Uterus (tissue), 2 donors: ENCODE data around the gene CLEC4E.

Experiments
- POLR2A ChIP-seq, 2 donors: fragments of 450-650 bp; IDR thresholded peaks; one replicate each; pipeline ENCODE4 v1.6.1; 2016; ENCODE audit warnings: antibody characterized with exemption in 2 of 2, mild to moderate bottlenecking in 1 of 2, moderate library complexity in 1 of 2
- TF ChIP-seq, protein P1 (sequence below), 4 experiments: fragments of 200-600 bp in 2 of 4; fragments of 450-650 bp in 2 of 4; sonication (generic) in 2 of 4; IDR thresholded peaks; one replicate each; pipeline ENCODE4 v1.5.1; 2016 to 2019; ENCODE audit warnings: antibody characterized with exemption in 4 of 4, mild to moderate bottlenecking in 2 of 4, moderate library complexity in 1 of 4

DNA sequence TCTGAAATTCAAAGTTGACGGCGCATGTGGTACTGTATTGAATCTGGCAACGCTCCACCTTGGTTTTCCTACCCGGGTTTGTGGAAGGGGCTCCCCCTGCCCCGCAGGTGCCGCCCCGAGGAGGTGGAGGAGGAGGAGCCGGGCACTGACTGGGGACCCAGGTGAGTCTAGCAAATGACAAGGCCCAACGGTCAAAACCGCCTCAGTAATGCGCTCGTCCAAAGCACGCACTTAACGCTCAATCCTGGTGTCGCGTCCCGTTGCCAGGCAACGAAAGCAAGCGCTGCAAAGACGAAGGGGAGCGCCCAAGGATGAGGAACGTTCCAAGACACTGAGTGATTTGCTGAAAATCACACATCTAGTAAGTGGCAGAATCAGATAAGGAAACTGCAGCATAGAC is 24.0 kb upstream of the CLEC4E start:
- TF ChIP-seq, protein P1, sequence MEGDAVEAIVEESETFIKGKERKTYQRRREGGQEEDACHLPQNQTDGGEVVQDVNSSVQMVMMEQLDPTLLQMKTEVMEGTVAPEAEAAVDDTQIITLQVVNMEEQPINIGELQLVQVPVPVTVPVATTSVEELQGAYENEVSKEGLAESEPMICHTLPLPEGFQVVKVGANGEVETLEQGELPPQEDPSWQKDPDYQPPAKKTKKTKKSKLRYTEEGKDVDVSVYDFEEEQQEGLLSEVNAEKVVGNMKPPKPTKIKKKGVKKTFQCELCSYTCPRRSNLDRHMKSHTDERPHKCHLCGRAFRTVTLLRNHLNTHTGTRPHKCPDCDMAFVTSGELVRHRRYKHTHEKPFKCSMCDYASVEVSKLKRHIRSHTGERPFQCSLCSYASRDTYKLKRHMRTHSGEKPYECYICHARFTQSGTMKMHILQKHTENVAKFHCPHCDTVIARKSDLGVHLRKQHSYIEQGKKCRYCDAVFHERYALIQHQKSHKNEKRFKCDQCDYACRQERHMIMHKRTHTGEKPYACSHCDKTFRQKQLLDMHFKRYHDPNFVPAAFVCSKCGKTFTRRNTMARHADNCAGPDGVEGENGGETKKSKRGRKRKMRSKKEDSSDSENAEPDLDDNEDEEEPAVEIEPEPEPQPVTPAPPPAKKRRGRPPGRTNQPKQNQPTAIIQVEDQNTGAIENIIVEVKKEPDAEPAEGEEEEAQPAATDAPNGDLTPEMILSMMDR (IDR thresholded peaks at IDR 0.05) = no peak
- no peak for TF ChIP-seq POLR2A (IDR thresholded peaks at IDR 0.05)
